ENCODE measurements around the gene SRP54.

The SRP54 gene

DNA sequence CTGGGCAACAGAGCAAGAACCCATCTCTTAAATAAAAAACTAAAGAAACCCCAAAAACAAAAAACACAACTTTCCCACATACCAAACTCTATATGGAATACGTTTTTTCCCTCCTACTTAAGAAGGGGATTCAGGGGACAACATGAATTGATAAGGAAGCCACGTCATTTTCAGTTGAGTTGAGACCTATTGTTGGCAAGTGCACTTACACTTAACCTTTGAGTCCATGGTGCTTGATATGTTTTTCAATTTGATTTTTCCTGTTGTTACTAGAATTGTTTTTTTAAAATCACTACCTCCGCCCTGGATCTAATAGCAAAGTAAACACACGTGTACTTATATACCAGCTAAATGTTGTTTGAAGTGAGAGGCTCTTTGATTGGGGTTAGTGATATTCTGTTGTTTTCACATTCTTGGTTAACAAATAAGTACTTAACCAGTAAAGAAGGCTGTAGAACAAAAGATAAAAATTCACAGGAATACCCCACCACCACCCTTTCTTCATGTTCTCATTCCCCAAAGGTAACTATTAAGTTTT, 65.3 kb downstream of the SRP54 start:
- Histone ChIP-seq H2AFZ (ENCODE audit: low read length) (no peak overlapping the region), H3K27me3 (ENCODE audit: insufficient read depth, low read length) (no peaks in the 10 kb centered on the region), H3K4me3 (ENCODE audit: low read depth, low read length, poor library complexity, severe bottlenecking) (no peak overlapping the region), H3K27ac (ENCODE audit: low read depth, low read length, poor library complexity, severe bottlenecking) (no peak overlapping the region), H3K4me2 (ENCODE audit: low read length) (no peak overlapping the region; the same call in 1 of the 2 replicates), H3K4me1 (ENCODE audit: insufficient read depth, low read length, severe bottlenecking) (peaks cover 18% of the 10 kb centered on the region), H3K79me2 (ENCODE audit: insufficient read depth, low read length) (no peaks in the 10 kb centered on the region), H4K20me1 (ENCODE audit: insufficient read depth, low read length) (no peaks in the 10 kb centered on the region), H3K9me3 (ENCODE audit: low read length) (no peaks in the 10 kb centered on the region), H3K9ac (ENCODE audit: low read length) (no peak overlapping the region), H3F3A (ENCODE audit: insufficient read depth, low read length) (no peaks in the 10 kb centered on the region), H3K9me2 (ENCODE audit: low read depth, low read length) (no peaks in the 10 kb centered on the region), H3K36me3 (ENCODE audit: insufficient read depth, low read length) (no peaks in the 10 kb centered on the region)
- TF ChIP-seq, protein P1, sequence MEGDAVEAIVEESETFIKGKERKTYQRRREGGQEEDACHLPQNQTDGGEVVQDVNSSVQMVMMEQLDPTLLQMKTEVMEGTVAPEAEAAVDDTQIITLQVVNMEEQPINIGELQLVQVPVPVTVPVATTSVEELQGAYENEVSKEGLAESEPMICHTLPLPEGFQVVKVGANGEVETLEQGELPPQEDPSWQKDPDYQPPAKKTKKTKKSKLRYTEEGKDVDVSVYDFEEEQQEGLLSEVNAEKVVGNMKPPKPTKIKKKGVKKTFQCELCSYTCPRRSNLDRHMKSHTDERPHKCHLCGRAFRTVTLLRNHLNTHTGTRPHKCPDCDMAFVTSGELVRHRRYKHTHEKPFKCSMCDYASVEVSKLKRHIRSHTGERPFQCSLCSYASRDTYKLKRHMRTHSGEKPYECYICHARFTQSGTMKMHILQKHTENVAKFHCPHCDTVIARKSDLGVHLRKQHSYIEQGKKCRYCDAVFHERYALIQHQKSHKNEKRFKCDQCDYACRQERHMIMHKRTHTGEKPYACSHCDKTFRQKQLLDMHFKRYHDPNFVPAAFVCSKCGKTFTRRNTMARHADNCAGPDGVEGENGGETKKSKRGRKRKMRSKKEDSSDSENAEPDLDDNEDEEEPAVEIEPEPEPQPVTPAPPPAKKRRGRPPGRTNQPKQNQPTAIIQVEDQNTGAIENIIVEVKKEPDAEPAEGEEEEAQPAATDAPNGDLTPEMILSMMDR (IDR thresholded peaks at IDR 0.05; ENCODE audit: low read length) = no peak
- TF ChIP-seq EZH2 (IDR thresholded peaks at IDR 0.05; ENCODE audit: borderline replicate concordance, low read length) = no peak

DNA sequence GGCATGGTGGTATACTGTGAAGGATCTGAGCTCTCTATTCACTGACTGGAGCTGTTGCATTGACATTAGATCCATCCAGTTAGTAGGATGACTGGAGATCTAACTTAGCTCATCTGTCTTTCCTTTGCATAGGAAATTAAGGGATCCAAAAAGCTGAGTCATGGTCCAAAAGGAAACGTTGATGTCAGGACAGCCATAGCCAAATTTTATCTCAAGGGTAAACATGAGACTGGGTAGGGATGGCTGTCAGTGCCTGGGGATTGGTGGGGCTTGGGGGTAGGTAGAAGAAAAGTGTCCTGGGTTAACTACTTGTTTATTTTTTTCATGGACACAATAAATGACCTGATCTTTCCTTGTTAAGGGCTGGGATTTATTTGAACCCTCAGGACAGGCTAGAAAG, 67.9 kb downstream of the SRP54 start:
- Histone ChIP-seq H3K9me2 (ENCODE audit: low read depth, low read length) (no peaks in the 10 kb centered on the region), H4K20me1 (ENCODE audit: insufficient read depth, low read length) (no peaks in the 10 kb centered on the region), H3K27me3 (ENCODE audit: insufficient read depth, low read length) (no peaks in the 10 kb centered on the region), H3F3A (ENCODE audit: insufficient read depth, low read length) (no peaks in the 10 kb centered on the region), H3K4me2 (ENCODE audit: low read length) (no peak overlapping the region), H3K4me1 (ENCODE audit: insufficient read depth, low read length, severe bottlenecking) (peaks cover 10% of the 10 kb centered on the region), H2AFZ (ENCODE audit: low read length) (no peak overlapping the region), H3K36me3 (ENCODE audit: insufficient read depth, low read length) (no peaks in the 10 kb centered on the region), H3K4me3 (ENCODE audit: low read depth, low read length, poor library complexity, severe bottlenecking) (no peak overlapping the region), H3K9me3 (ENCODE audit: low read length) (no peaks in the 10 kb centered on the region), H3K9ac (ENCODE audit: low read length) (no peak overlapping the region), H3K27ac (ENCODE audit: low read depth, low read length, poor library complexity, severe bottlenecking) (no peak overlapping the region), H3K79me2 (ENCODE audit: insufficient read depth, low read length) (no peaks in the 10 kb centered on the region)
- TF ChIP-seq, protein P1 (IDR thresholded peaks at IDR 0.05; ENCODE audit: low read length) = no peak
- no peak for TF ChIP-seq EZH2 (IDR thresholded peaks at IDR 0.05; ENCODE audit: borderline replicate concordance, low read length)

DNA sequence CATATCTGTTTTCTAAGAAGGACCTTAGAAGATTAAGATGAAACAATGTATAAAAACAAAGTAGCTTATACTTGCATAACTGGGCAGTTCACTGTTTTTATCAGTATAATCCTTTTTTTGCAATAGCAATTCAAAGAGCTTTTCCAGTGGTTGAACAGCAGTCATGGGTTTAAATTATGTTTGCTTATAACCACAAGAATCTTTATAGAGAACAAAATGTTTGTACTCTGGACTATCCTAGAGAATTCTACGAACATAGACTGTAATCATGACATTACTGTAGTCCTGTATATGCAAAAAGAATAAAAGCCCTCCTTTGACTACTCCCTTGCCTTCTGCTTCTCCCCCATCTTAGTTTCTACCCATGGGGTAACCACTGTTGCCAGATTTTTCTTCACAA, 69.0 kb downstream of the SRP54 start:
- no peak overlapping the region for H3K4me2 ChIP-seq (ENCODE audit: low read length)
- H2AFZ ChIP-seq (ENCODE audit: low read length) = no peak overlapping the region
- H3K4me3 ChIP-seq (ENCODE audit: low read depth, low read length, poor library complexity, severe bottlenecking) = no peak overlapping the region
- H3K27ac ChIP-seq (ENCODE audit: low read depth, low read length, poor library complexity, severe bottlenecking) = no peak overlapping the region
- H3K27me3 ChIP-seq (ENCODE audit: insufficient read depth, low read length) = no peaks in the 10 kb centered on the region
- no peaks in the 10 kb centered on the region for H3K79me2 ChIP-seq (ENCODE audit: insufficient read depth, low read length)
- H3K9me3 ChIP-seq (ENCODE audit: low read length) = no peaks in the 10 kb centered on the region
- no peaks in the 10 kb centered on the region for H4K20me1 ChIP-seq (ENCODE audit: insufficient read depth, low read length)
- H3K4me1 ChIP-seq (ENCODE audit: insufficient read depth, low read length, severe bottlenecking) = peaks cover 9% of the 10 kb centered on the region
- H3K9me2 ChIP-seq (ENCODE audit: low read depth, low read length) = no peaks in the 10 kb centered on the region
- H3K9ac ChIP-seq (ENCODE audit: low read length) = no peak overlapping the region
- H3F3A ChIP-seq (ENCODE audit: insufficient read depth, low read length) = no peaks in the 10 kb centered on the region
- H3K36me3 ChIP-seq (ENCODE audit: insufficient read depth, low read length) = no peaks in the 10 kb centered on the region
- TF ChIP-seq EZH2 (IDR thresholded peaks at IDR 0.05; ENCODE audit: borderline replicate concordance, low read length) = no peak
- TF ChIP-seq, protein P1 (IDR thresholded peaks at IDR 0.05; ENCODE audit: low read length) = no peak
